ENCODE results near the gene BCL7A. TPM values are rescaled to one million over a fixed set of nuclear protein-coding genes. Genes with fewer than 3 reads are reported as not detected.

Gene BCL7A
- total RNA-seq, 1 donor from 2014 or later = 41.4 TPM

DNA sequence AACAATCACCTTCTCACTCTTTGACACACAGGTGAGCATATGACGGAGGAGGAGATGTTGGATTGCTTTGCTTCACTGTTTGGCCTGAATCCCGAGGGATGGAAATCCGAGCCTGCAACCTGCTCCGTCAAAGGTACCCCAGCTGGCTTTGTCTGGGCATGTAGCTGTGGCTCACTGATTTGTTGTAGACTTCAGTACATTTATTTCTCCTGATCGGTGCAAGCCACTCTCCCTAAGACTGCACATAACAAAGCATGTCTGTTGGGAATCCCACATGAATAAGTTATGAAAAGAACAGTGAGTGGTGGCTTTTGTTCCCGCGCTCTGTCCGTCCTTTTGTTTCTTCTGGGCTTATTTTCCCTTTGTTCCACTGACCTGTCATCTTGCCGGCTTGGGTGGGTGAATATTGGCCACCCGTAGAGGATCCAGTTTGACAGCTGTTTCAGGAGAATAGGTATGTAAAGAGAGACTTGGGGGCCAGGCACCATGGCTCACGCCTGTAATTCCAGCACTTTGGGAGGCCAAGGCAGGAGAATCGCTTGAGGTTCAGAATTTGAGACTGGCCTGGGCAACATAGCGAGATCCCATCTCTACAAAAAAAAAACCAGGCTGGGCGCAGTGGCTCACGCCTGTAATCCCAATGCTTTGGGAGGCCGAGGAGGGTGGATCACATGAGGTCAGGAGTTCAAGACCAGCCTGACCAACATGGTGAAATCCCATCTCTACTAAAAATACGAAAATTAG, 20.0 kb upstream of the BCL7A start:
- DNase-seq (no peak), ATAC-seq (ENCODE audit: low read depth) (no peak)
- intact Hi-C loops (cut with micrococcal nuclease) = no loop called here
- H3K4me3 Mint-ChIP-seq = no peak overlapping the region
- H3K9me3 Mint-ChIP-seq = no peaks in the 10 kb centered on the region
- no peak overlapping the region for H3K27ac Mint-ChIP-seq
- CTCF ChIA-PET = no interaction called here
- no peaks in the 10 kb centered on the region for H3K36me3 Mint-ChIP-seq (ENCODE audit: low read depth)
- no peaks in the 10 kb centered on the region for H3K27me3 Mint-ChIP-seq
- POLR2A ChIA-PET = interaction anchor here (0.5 to 9.1 kb wide), 8 partner anchors 10 to 84 kb away, joined by 3 to 130 read pairs (median 4); partner anchors contain the start of gene BCL7A
- H3K4me1 Mint-ChIP-seq = peaks cover 68% of the 10 kb centered on the region
- TF ChIP-seq, protein P1, sequence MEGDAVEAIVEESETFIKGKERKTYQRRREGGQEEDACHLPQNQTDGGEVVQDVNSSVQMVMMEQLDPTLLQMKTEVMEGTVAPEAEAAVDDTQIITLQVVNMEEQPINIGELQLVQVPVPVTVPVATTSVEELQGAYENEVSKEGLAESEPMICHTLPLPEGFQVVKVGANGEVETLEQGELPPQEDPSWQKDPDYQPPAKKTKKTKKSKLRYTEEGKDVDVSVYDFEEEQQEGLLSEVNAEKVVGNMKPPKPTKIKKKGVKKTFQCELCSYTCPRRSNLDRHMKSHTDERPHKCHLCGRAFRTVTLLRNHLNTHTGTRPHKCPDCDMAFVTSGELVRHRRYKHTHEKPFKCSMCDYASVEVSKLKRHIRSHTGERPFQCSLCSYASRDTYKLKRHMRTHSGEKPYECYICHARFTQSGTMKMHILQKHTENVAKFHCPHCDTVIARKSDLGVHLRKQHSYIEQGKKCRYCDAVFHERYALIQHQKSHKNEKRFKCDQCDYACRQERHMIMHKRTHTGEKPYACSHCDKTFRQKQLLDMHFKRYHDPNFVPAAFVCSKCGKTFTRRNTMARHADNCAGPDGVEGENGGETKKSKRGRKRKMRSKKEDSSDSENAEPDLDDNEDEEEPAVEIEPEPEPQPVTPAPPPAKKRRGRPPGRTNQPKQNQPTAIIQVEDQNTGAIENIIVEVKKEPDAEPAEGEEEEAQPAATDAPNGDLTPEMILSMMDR (IDR thresholded peaks at IDR 0.05) = no peak

DNA sequence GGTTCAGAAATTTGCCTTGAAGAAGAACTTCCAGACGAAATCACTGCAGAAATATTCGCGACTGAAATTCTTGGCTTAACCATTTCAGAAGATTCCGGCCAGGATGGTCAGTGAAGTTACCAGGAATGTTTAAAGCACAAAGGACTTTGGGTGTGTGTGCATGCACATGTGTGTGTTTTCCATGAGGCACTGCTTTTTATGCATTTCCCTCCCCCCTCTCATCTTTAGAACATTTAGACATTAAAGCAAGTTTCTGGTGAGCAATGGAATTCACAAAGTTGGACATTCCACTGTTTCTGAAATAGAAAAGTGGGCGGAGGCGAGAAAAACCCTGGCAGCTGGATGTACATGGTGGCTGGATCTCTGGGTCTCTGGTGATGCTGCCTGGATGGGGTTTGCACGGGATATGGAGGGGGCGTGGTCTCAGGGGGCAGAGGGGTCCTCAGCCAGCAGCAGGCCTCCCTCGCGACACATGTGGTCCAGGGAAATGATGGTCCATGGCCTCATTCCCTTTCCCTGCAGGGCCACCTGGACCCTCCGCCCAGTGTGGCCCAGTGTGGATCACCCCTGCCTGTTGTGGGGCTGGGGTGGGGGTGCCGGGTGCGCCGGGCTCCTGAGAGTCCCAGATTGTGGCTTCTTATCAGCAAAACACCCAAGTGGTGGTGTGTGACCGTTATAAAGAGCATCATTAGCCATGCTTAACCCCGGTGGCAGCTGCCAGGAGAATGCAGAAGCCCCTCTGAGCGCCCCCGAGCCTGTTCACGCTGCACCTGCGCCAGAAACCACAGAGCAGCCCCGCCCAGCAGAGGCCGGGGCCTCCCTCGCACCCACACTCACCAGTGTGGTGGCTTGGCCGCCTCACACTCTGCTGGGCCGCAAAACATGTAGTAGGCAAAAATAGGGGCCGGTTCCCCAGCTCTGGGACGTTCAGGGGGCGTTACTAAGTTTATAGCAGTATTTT, 17.8 kb upstream of the BCL7A start:
- ChIA-PET CTCF (interaction anchor here (0.8 to 1.5 kb wide), 5 partner anchors 13 to 85 kb away, joined by 3 to 5 read pairs (median 3); partner anchors contain the start of gene CFAP251), POLR2A (interaction anchor here (0.8 to 9.1 kb wide), 11 partner anchors 10 to 202 kb away, joined by 3 to 216 read pairs (median 8); partner anchors contain the start of genes BCL7A, CFAP251 and MLXIP)
- TF ChIP-seq, protein P1 (IDR thresholded peaks at IDR 0.05) = no peak
- ATAC-seq (ENCODE audit: low read depth) (peak; percentile 86), DNase-seq (peak; percentile 68)
- intact Hi-C loops (cut with micrococcal nuclease) = loop anchor here (1.0 kb wide), 5 partner anchors 8 to 86 kb away; partner anchors contain the start of gene CFAP251
- Mint-ChIP-seq H3K4me1 (peaks cover 76% of the 10 kb centered on the region), H3K9me3 (no peaks in the 10 kb centered on the region), H3K27me3 (peaks cover 3% of the 10 kb centered on the region), H3K36me3 (ENCODE audit: low read depth) (no peaks in the 10 kb centered on the region), H3K4me3 (peak overlapping the region; percentile 67), H3K27ac (peak overlapping the region; percentile 87)

DNA sequence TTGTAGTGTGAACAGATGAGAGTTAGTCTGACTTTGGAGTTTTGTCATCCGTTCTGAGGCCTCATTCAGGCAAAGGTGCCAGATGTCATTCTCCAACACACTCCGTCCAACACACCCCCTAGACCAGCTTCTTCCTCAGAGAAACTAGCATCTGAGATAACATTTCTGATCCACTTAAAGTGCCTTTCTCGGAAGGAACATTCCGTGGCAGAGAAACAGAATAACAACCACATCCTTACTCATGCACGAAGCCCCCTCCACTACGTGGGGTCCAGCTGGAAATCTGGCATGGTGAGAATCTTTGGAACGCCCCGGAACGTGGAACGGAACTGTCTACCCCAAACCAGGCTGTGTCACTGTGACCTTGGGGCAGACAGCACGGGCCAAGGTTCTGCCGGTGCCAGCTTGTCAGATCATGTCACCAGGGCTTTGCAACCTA, 17.0 kb upstream of the BCL7A start:
- peak; percentile 10 for ATAC-seq (ENCODE audit: low read depth)
- peaks cover 81% of the 10 kb centered on the region for H3K4me1 Mint-ChIP-seq
- H3K27me3 Mint-ChIP-seq = peaks cover 3% of the 10 kb centered on the region
- DNase-seq = no peak
- ChIA-PET CTCF (interaction anchor here (0.8 to 1.5 kb wide), 5 partner anchors 14 to 86 kb away, joined by 3 to 5 read pairs (median 3); partner anchors contain the start of gene CFAP251), POLR2A (interaction anchor here (0.6 to 9.1 kb wide), 10 partner anchors 9 to 203 kb away, joined by 3 to 216 read pairs (median 8); partner anchors contain the start of genes BCL7A, CFAP251 and MLXIP)
- H3K4me3 Mint-ChIP-seq = peak overlapping the region; percentile 67
- TF ChIP-seq, protein P1 (IDR thresholded peaks at IDR 0.05) = no peak
- intact Hi-C loops (cut with micrococcal nuclease) = loop anchor here (1.0 kb wide), 5 partner anchors 8 to 86 kb away; partner anchors contain the start of gene CFAP251
- H3K36me3 Mint-ChIP-seq (ENCODE audit: low read depth) = no peaks in the 10 kb centered on the region
- no peaks in the 10 kb centered on the region for H3K9me3 Mint-ChIP-seq
- peak overlapping the region; percentile 87 for H3K27ac Mint-ChIP-seq

DNA sequence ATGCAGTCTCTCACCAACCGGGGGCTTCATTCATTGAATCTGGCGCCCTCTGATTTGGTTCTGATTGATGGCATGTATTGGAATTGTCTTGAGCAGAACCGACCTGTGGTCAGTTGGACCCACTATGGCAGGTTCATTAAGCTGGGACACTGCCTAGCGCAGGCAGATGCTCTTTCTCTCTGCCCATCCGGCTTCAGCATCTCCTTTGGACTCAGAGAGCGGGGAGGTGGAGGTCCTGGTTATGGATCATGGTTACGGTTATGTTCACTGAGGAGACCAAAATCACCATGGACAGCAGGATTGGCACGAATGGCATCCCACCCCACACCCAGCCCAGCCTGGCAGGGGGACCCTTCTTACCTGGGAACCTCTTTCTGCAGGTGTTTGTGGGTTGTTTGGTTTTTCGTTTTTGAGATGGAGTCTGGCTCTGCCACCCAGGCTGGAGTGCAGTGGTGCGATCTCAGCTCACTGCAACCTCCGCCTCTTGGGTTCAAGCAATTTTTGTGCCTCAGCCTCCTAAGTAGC, 16.4 kb upstream of the BCL7A start:
- Mint-ChIP-seq H3K27ac (peak overlapping the region; percentile 87), H3K9me3 (no peaks in the 10 kb centered on the region), H3K27me3 (peaks cover 3% of the 10 kb centered on the region), H3K4me3 (peak overlapping the region; percentile 67), H3K4me1 (peaks cover 84% of the 10 kb centered on the region), H3K36me3 (ENCODE audit: low read depth) (no peaks in the 10 kb centered on the region)
- DNase-seq (no peak), ATAC-seq (ENCODE audit: low read depth) (no peak)
- intact Hi-C loops (cut with micrococcal nuclease) = no loop called here
- CTCF ChIA-PET = interaction anchor here (0.6 to 2.4 kb wide), 5 partner anchors 14 to 87 kb away, joined by 3 to 11 read pairs (median 3); partner anchors contain the start of gene CFAP251
- TF ChIP-seq, protein P1 (IDR thresholded peaks at IDR 0.05) = no peak
- POLR2A ChIA-PET = interaction anchor here (0.6 to 9.1 kb wide), 12 partner anchors 9 to 1714 kb away, joined by 3 to 216 read pairs (median 7); partner anchors contain the start of genes BCL7A, CFAP251 and RNU4-2

Measured in activated B cell treated with CpG ODN at 0.5 μM for 24 hours (primary cell).